DLD1 (cell line): Measurements from ENCODE around the gene ARHGAP40.
"Not testable (repeated sequence)": the region's sequence is repeated elsewhere in the genome, so short reads cannot be mapped to it uniquely, and the experiment has no call there.

Experiments used
- in situ Hi-C: cut with HindIII; loops from 2 replicates; pipeline ENCODE4 v1.10.0; 2017; ENCODE audit warnings: low sequenced_read_pairs

The ARHGAP40 gene

GRCh38 chr20:38586181-38586525, 15.5 kb upstream of the ARHGAP40 start:
- in situ Hi-C loops: no loop called here

DNA sequence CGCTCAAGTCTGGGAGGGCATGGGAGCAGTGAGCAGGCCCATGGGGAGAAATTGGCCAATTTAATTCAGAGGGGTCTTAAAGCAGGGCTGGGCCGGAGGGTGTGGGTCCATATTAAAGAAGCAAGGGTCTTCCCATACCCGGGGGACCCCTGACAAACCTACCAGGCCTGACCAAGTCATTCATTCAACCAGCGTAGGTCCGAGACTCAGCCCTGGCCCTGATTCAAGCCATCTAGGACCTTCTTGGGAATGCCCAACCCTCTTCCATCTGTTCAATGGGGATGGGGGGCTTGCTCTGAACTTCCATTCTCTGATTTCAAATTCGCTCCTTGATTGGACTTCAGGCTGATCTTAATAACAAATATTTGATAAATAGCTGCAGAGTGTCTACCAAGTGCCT, 13.3 kb upstream of the ARHGAP40 start:
- in situ Hi-C loops: no loop called here

GRCh38 chr20:38589351-38589750, 12.3 kb upstream of the ARHGAP40 start:
- in situ Hi-C loops: no loop called here

- in situ Hi-C loops: no loop called here
Measured at GRCh38 chr20:38589967-38590675, 11.5 kb upstream of the ARHGAP40 start.

GRCh38 chr20:38590676-38591473, 10.7 kb upstream of the ARHGAP40 start:
- in situ Hi-C loops: no loop called here

- in situ Hi-C loops: no loop called here
Measured at GRCh38 chr20:38591474-38592410, 9.9 kb upstream of the ARHGAP40 start.

DNA sequence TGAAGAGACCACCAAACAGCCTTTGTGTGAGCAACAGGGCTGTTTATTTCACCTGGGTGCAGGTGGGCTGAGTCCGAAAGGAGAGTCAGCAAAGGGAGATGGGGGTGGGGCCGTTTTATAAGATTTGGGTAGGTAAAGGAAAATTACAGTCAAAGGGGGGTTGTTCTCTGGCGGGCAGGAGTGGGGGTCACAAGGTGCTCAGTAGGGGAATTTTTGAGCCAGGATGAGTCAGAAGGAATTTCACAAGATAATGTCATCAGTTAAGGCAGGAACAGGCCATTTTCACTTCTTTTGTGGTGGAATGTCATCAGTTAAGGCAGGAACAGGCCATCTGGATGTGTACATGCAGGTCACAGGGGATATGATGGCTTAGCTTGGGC, 9.2 kb upstream of the ARHGAP40 start:
- in situ Hi-C loops: not testable (repeated sequence)

DNA sequence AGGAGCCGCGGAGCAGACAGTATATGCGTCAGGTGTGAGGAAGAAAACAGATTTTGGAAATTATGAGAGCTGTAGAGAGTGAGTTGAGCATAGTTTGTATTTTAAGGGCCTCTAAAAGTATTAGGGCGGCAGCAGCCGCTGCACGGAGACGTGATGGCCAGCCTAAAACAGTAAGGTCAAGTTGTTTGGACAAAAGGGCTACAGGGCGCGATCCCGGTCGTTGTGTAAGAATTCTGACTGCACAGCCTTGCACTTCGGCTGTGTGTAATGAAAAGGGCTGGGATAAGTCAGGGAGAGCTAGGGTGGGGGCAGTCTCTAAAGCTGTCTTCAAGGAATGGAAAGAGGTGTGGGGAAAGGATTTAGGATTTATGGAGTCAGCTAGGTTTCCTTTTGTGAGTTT, 7.3 kb upstream of the ARHGAP40 start:
- in situ Hi-C loops: not testable (repeated sequence)

- in situ Hi-C loops: not testable (repeated sequence)
Measured at GRCh38 chr20:38595886-38596285, 5.7 kb upstream of the ARHGAP40 start.

GRCh38 chr20:38599410-38599882, 2.2 kb upstream of the ARHGAP40 start:
- in situ Hi-C loops: no loop called here

- in situ Hi-C loops: no loop called here
Measured at GRCh38 chr20:38600057-38600456, 1.6 kb upstream of the ARHGAP40 start.

DNA sequence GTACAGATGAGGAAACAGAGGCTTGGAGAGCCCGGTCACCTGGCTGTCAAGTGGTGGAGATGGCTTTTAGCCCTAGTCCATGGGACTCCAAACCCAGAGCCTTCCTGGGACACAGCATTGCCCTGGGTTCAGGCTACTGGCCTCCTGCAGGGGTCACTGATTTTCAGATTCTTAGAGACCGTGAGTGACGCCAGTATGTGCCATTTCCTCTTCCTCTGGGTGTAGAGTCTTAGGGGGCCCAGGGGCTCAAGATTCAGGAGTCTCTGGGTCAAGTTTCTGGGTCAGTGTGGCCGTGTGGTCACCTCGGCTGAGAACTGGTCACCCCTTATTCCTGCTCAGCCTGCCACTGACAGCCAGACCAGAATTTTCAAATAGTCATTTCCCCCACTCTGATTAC, 574 bp downstream of the ARHGAP40 start:
- in situ Hi-C loops: no loop called here

DNA sequence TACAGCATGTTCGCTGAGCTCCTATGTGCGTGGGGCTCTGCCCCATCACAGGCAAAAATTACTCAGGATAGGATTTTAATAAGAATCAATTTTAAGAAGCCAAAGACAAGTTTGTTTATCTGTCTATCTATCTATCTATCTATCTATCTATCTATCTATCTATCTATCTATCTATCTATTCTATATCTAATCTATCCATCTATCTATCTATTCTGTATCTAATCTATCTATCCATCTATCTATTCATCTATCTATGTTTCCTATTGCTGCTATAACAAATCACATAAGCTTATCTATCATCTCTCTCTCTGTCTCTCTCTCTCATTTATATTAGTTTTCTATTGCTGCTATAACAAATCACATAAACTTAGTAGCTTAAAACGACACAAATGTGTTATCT, 1.7 kb downstream of the ARHGAP40 start:
- in situ Hi-C loops: no loop called here

DNA sequence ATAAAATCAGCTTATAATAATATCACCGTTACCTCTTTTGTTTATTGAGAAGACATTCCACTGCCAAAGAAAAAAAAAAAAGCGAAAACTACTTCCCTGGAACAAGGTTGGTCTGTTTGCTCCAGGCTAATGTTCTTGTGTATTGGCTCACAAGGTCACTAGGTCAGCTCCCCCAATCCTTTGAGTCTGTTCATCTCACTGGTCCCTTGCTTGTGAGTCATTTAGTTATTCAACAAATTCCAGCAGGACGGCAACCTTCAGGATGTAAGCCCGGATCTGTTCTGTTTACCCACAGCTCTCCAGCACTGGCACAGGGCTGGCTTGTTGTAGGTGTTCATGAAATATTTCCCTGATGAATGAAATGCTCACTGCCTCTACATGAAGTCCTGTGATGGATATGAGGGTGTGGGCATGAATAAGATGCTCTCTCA, 3.3 kb downstream of the ARHGAP40 start:
- in situ Hi-C loops: no loop called here

GRCh38 chr20:38607351-38607750, 5.7 kb downstream of the ARHGAP40 start:
- in situ Hi-C loops: no loop called here

DNA sequence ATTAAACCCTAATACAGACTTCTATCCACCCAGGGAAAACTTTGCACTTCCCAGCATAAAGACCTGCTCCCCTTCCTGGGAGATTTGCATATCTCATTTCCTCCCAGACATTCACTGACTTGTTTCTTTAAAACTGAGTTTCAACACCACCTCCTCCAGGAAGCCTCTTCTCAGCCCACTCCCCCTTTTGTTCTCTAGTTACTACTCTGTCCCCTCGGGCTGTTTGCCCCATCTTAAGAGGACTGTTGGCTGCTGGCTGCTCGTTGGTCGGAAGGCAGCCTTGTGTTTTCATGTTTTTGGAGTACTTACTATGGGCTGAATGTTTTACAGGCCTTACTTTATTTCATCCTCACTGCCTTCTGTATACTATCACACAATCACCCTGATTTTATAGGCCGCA, 6.6 kb downstream of the ARHGAP40 start:
- in situ Hi-C loops: no loop called here

GRCh38 chr20:38609815-38610214, 8.2 kb downstream of the ARHGAP40 start:
- in situ Hi-C loops: no loop called here

- in situ Hi-C loops: no loop called here
Measured at GRCh38 chr20:38610521-38610920, 8.9 kb downstream of the ARHGAP40 start.

DNA sequence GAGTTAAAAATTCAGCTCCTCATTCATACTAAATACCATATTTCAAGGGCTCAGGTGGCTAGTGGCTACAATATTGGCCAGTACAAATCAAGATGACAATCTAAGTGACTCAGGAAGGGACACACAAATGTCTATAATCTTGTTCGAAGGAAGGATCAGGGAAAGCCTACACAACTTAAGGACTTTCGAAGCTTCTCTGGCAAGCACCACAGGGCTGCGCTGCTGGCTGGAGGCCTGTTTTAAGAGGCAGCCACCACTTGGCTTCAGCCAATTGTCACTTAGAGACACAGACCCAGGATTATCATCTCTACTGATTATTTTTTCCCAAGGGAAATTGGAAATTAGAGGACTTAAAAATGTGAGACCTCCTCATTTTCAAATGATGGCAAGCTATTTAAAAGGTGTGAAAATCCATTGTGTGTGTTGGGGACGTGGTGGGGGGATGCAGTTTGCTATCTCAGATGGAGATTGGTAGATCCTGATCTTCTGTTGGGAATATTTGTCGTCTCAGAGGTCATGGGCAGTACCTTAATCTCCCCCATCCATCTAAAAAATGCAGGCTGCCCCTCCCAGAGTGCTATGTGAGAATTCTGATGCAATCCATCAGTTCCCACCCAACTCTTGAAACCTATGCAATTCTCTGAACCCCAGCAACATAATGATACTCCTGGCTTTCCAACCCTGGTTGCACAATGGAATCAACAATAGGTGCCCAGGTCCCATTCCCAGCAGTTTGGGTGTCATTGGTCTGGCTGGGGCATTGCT, 11.3 kb downstream of the ARHGAP40 start:
- in situ Hi-C loops: no loop called here

GRCh38 chr20:38615283-38615682, 13.7 kb downstream of the ARHGAP40 start:
- in situ Hi-C loops: no loop called here

DNA sequence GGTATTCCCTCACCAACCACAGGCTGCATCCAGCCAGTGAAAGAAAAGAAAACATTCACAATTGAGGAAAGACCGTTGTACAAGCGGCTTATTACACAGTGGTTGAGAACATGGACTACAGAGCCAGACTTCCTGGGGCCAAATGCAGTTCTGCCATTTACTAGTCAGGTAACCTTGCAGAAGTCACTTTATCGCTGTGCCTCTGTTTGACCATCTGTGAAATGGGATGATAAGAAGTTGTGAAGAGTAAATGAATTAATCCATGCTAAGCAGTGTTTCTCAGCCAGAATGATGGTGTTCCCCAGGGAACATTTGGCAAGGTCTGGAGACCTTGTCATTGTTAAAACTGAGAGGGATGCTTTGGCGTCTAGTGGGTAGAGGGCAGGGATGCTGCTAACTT, 14.8 kb downstream of the ARHGAP40 start:
- in situ Hi-C loops: no loop called here
